SK-N-SH treated with all-trans-retinoic acid at 6 μM for 48 hours (cell line): ENCODE data around the gene AMOTL1.

Experiments
- ATAC-seq: fragments of 200-7000 bp; cut with Tn5 transposase; 3 replicates; pipeline ENCODE4 v1.9.1; 2020; ENCODE audit warnings: mild to moderate bottlenecking, moderate library complexity
- CREB5 ChIP-seq: fragments of 250-450 bp; sonication (Bioruptor Pico); IDR thresholded peaks from 2 replicates; pipeline ENCODE4 v1.5.1; 2020; ENCODE audit warnings: low read depth, mild to moderate bottlenecking, moderate library complexity
- CSRNP3 ChIP-seq: fragments of 250-450 bp; sonication (Bioruptor Pico); IDR thresholded peaks from 2 replicates; pipeline ENCODE4 v1.5.1; 2021; ENCODE audit warnings: mild to moderate bottlenecking, moderate library complexity
- ESRRG ChIP-seq: fragments of 250-450 bp; sonication (Bioruptor Pico); IDR thresholded peaks from 2 replicates; pipeline ENCODE4 v1.6.1; 2021; ENCODE audit warnings: mild to moderate bottlenecking
- OSR1 ChIP-seq: fragments of 250-450 bp; sonication (Bioruptor Pico); IDR thresholded peaks from 2 replicates; pipeline ENCODE4 v1.8.0; 2022; ENCODE audit warnings: moderate library complexity, mild to moderate bottlenecking, inconsistent platforms
- PATZ1 ChIP-seq: fragments of 250-450 bp; sonication (Bioruptor Pico); IDR thresholded peaks from 2 replicates; pipeline ENCODE4 v1.8.0; 2020; ENCODE audit warnings: mild to moderate bottlenecking, moderate library complexity, borderline replicate concordance
- POU6F1 ChIP-seq: fragments of 250-450 bp; sonication (Bioruptor Pico); IDR thresholded peaks from 2 replicates; pipeline ENCODE4 v1.8.0; 2021; ENCODE audit warnings: low read depth, mild to moderate bottlenecking, moderate library complexity, borderline replicate concordance
- RARB ChIP-seq: fragments of 250-450 bp; sonication (Bioruptor Pico); IDR thresholded peaks from 2 replicates; pipeline ENCODE4 v1.8.0; 2021; ENCODE audit warnings: mild to moderate bottlenecking, moderate library complexity
- TCF4 ChIP-seq: fragments of 250-450 bp; sonication (Bioruptor Pico); IDR thresholded peaks from 2 replicates; pipeline ENCODE4 v1.8.0; 2021; ENCODE audit warnings: mild to moderate bottlenecking, moderate library complexity, borderline replicate concordance
- TSHZ2 ChIP-seq: fragments of 250-450 bp; sonication (Bioruptor Pico); IDR thresholded peaks from 2 replicates; pipeline ENCODE4 v1.5.0; 2020; ENCODE audit warnings: mild to moderate bottlenecking, moderate library complexity
- ZNF565 ChIP-seq: fragments of 450-650 bp; formaldehyde crosslinking; conservative IDR thresholded peaks from 2 replicates; pipeline ENCODE4 v1.5.0; 2020; ENCODE audit warnings: low read depth, mild to moderate bottlenecking, moderate library complexity
- ZNF8 ChIP-seq: fragments of 450-650 bp; formaldehyde crosslinking; IDR thresholded peaks from 2 replicates; pipeline ENCODE4 v1.5.0; 2020; ENCODE audit warnings: mild to moderate bottlenecking, moderate library complexity

AMOTL1 gene

GRCh38 chr11:94814272-94814976 lies 46.3 kb downstream of the AMOTL1 start:
- no peak for ATAC-seq
- TF ChIP-seq ZNF8 (CRISPR knock-in tag) (no peak), ESRRG (CRISPR knock-in tag) (no peak), OSR1 (no peak), POU6F1 (CRISPR knock-in tag) (no peak), CREB5 (CRISPR knock-in tag) (no peak), ZNF565 (CRISPR knock-in tag) (no peak), PATZ1 (no peak), TCF4 (CRISPR knock-in tag) (no peak), TSHZ2 (no peak)

- TF ChIP-seq OSR1: no peak
- no peak for TF ChIP-seq POU6F1 (CRISPR knock-in tag)
- no peak for TF ChIP-seq PATZ1
- no peak for TF ChIP-seq TSHZ2
- no peak for TF ChIP-seq RARB (CRISPR knock-in tag)
- no peak for TF ChIP-seq CSRNP3 (CRISPR knock-in tag)
- TF ChIP-seq, all 23 proteins: peak for 0
Observed at GRCh38 chr11:94815705-94816344, 47.7 kb downstream of the AMOTL1 start.

More at GRCh38 chr11:94815705-94816344, 47.7 kb downstream of the AMOTL1 start:
- ATAC-seq: no peak
